Cardiac fibroblast (primary cell): ENCODE measurements around the gene SIGMAR1.
A peak's percentile ranks its signal among the peaks of the same experiment; 100 is the strongest.

Experiments
- DNase-seq, 2 donors: peaks; one replicate each; pipeline versions ENCODE4 v3.0.0 to v3.0.0-alpha.2; 2010; ENCODE audit warnings: low read depth in 2 of 2
- H3K4me3 ChIP-seq, 2 donors: replicated peaks in 1 of 2; 1 replicate in 1 of 2; 2 replicates in 1 of 2; pipeline ENCODE4 v1.5.1; 2011; ENCODE audit warnings: low read depth in 2 of 2, low read length in 2 of 2, mild to moderate bottlenecking in 2 of 2, moderate library complexity in 1 of 2
- CTCF ChIP-seq: IDR thresholded peaks from one replicate; pipeline ENCODE4 v1.5.1; 2011; ENCODE audit warnings: low read depth, mild to moderate bottlenecking, low read length, inconsistent platforms

Gene SIGMAR1

GRCh38 chr9:34675869-34676268 is 38.3 kb upstream of the SIGMAR1 start:
- no peak for TF ChIP-seq CTCF
- no peak overlapping the region for H3K4me3 ChIP-seq
- peak in 1 of 2 donors; percentile 68 for DNase-seq

GRCh38 chr9:34675048-34675714 is 37.6 kb upstream of the SIGMAR1 start:
- no peak overlapping the region for H3K4me3 ChIP-seq
- DNase-seq: peak; percentile 70 to 88
- TF ChIP-seq CTCF: peak; percentile 83

- no peak for DNase-seq
- TF ChIP-seq CTCF: no peak
These were observed 36.9 kb upstream of the SIGMAR1 start for GRCh38 chr9:34674440-34674839.

GRCh38 chr9:34671307-34671706 is 33.7 kb upstream of the SIGMAR1 start:
- no peak for DNase-seq
- H3K4me3 ChIP-seq: no peak overlapping the region
- no peak for TF ChIP-seq CTCF

More at GRCh38 chr9:34674440-34674839, 36.9 kb upstream of the SIGMAR1 start:
- no peak overlapping the region for H3K4me3 ChIP-seq

GRCh38 chr9:34669809-34670562 is 32.4 kb upstream of the SIGMAR1 start:
- no peak overlapping the region for H3K4me3 ChIP-seq
- TF ChIP-seq CTCF: no peak
- no peak for DNase-seq

- DNase-seq: peak; percentile 96 to 98
- H3K4me3 ChIP-seq: peak overlapping the region; percentile 80 to 87
- TF ChIP-seq CTCF: no peak
These were observed 28.0 kb upstream of the SIGMAR1 start for GRCh38 chr9:34665381-34666250.
